Gastroesophageal sphincter (tissue), 4 donors: ENCODE measurements around the gene TBC1D14. TPM values are rescaled to one million over a fixed set of nuclear protein-coding genes. Genes with fewer than 3 reads are reported as not detected.

Experiments used
- ATAC-seq: fragments of 150-250 bp; one replicate; pipeline ENCODE4 v1.9.1; 2016; ENCODE audit warnings: mild to moderate bottlenecking, moderate library complexity
- H3K27ac ChIP-seq, 4 donors: fragments of 200-600 bp; sonication (generic) in 3 of 4; 1 replicate in 3 of 4; 2 replicates in 1 of 4; pipeline ENCODE4 v1.5.1; 2016 to 2019
- H3K27me3 ChIP-seq: fragments of 200-600 bp; sonication (generic); one replicate; pipeline ENCODE4 v1.5.1; 2019
- H3K36me3 ChIP-seq, 2 donors: fragments of 200-600 bp; sonication (generic); one replicate each; pipeline ENCODE4 v1.5.1; 2019; ENCODE audit warnings: control low read depth in 1 of 2
- H3K4me1 ChIP-seq, 3 donors: fragments of 200-600 bp; sonication (generic); 1 replicate in 2 of 3; 2 replicates in 1 of 3; pipeline ENCODE4 v1.5.1; 2016 to 2019; ENCODE audit warnings: control low read depth in 2 of 3
- H3K4me3 ChIP-seq, 2 donors: fragments of 200-600 bp; sonication (generic); one replicate each; pipeline ENCODE4 v1.5.1; 2019; ENCODE audit warnings: mild to moderate bottlenecking in 1 of 2, moderate library complexity in 1 of 2
- H3K9me3 ChIP-seq, 3 donors: fragments of 200-600 bp; sonication (generic); one replicate each; pipeline ENCODE4 v1.5.1; 2017 to 2019; ENCODE audit warnings: control low read depth in 2 of 3
- EP300 ChIP-seq: sonication (generic); formaldehyde crosslinking; IDR thresholded peaks from one replicate; pipeline ENCODE4 v1.6.1; 2017; ENCODE audit warnings: antibody characterized with exemption, mild to moderate bottlenecking
- POLR2A ChIP-seq, 2 donors: fragments of 450-650 bp; IDR thresholded peaks; one replicate each; pipeline ENCODE4 v1.6.1; 2017; ENCODE audit warnings: antibody characterized with exemption in 2 of 2, mild to moderate bottlenecking in 2 of 2, moderate library complexity in 1 of 2
- POLR2AphosphoS5 ChIP-seq: sonication (generic); formaldehyde crosslinking; IDR thresholded peaks from one replicate; pipeline ENCODE4 v1.6.1; 2017; ENCODE audit warnings: antibody characterized with exemption
- WGBS, 2 donors: methylation state at CpG; one replicate each; pipeline ENCODE4 v1.1.5; 2018; ENCODE audit warnings: low coverage in 1 of 2; 5-methylcytosine and 5-hydroxymethylcytosine counted together
- total RNA-seq, 4 donors: library from RNA; depleted of rRNA; stranded (reverse); fragments of >200 nt; gene quantifications; one replicate each; pipeline ENCODE4 v1.1.0, GENCODE V29; 2016
- TF ChIP-seq, protein P1 (sequence below), 4 experiments: fragments of 200-600 bp in 2 of 4; fragments of 450-650 bp in 2 of 4; sonication (generic) in 1 of 4; IDR thresholded peaks; one replicate each; pipeline ENCODE4 v1.5.1; 2017 to 2019; ENCODE audit warnings: antibody characterized with exemption in 4 of 4, mild to moderate bottlenecking in 2 of 4, moderate library complexity in 2 of 4

Gene TBC1D14
- total RNA-seq, 4 donors from 2014 or later: 42.5 to 54.2 (median 45.0) TPM

DNA sequence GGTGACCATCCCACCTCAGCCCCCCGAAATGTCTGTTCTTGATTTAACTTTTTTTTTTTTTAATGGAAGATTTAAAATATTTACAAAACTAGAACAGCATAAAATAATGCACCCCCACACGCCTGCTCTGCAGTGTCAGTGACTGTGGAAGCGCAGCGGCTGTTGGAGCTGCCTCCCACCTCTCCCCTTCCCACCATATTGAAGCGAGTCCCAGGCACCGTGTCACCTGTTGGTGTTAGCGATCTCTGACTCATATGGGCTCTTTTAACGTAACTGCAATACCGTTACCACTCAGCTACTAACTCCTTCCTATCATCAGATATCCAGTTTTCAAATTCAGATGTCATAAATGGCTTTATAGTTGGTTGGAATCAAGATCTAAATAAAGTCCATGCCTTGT is 116.5 kb downstream of the TBC1D14 start:
- Histone ChIP-seq H3K27ac (no peak overlapping the region), H3K4me3 (no peak overlapping the region), H3K4me1 (no peaks in the 10 kb centered on the region), H3K36me3 (peaks cover 0 to 100% of the 10 kb centered on the region in 2 donors), H3K9me3 (no peaks in the 10 kb centered on the region), H3K27me3 (no peaks in the 10 kb centered on the region)
- 89 to 94% methylated on average over 8 to 9 of the region's 9 CpGs for WGBS, 2 donors
- TF ChIP-seq POLR2AphosphoS5 (no peak), EP300 (no peak), POLR2A (IDR thresholded peaks at IDR 0.05) (no peak)
- TF ChIP-seq, protein P1, sequence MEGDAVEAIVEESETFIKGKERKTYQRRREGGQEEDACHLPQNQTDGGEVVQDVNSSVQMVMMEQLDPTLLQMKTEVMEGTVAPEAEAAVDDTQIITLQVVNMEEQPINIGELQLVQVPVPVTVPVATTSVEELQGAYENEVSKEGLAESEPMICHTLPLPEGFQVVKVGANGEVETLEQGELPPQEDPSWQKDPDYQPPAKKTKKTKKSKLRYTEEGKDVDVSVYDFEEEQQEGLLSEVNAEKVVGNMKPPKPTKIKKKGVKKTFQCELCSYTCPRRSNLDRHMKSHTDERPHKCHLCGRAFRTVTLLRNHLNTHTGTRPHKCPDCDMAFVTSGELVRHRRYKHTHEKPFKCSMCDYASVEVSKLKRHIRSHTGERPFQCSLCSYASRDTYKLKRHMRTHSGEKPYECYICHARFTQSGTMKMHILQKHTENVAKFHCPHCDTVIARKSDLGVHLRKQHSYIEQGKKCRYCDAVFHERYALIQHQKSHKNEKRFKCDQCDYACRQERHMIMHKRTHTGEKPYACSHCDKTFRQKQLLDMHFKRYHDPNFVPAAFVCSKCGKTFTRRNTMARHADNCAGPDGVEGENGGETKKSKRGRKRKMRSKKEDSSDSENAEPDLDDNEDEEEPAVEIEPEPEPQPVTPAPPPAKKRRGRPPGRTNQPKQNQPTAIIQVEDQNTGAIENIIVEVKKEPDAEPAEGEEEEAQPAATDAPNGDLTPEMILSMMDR (IDR thresholded peaks at IDR 0.05): no peak
- no peak for ATAC-seq

DNA sequence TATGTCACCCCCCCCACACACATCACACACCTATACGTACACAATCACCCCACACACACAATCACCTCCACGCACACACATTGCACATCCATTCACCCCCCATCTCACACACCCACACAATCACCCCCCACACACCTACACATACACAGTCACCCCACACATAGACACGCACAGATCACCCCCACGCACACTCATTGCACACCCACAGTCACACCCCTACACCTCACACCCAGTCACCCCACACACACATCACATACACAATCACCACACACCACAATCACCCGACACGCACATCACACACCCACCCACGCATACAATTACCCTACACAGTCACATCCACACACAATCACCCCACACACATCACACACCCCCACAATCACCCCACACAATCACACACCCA is 117.7 kb downstream of the TBC1D14 start:
- TF ChIP-seq POLR2A (IDR thresholded peaks at IDR 0.05): no peak
- TF ChIP-seq, protein P1 (IDR thresholded peaks at IDR 0.05): no peak
- TF ChIP-seq POLR2AphosphoS5: no peak
- no peak for TF ChIP-seq EP300
- 86 to 96% methylated on average over 7 of the region's 7 CpGs for WGBS, 2 donors
- H3K27me3 ChIP-seq: no peaks in the 10 kb centered on the region
- no peak overlapping the region for H3K27ac ChIP-seq
- no peak for ATAC-seq
- no peaks in the 10 kb centered on the region for H3K4me1 ChIP-seq
- no peaks in the 10 kb centered on the region for H3K9me3 ChIP-seq
- peaks cover 0 to 100% of the 10 kb centered on the region in 2 donors for H3K36me3 ChIP-seq
- H3K4me3 ChIP-seq: no peak overlapping the region

DNA sequence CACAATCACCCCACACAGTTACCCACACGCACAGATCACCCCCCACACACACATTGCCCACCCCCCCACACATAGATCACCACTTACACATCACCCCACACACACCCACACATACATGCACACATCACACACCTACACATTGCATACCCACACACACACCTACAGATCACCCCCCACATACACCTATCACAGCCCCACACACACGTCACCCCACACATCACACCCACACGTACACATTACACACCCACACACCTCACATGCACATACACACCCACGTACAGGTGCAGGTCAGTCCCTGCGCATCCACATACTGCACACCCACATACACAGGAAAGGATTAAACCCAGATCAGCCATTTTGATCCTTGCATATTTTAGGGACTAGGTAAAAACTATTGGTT is 118.3 kb downstream of the TBC1D14 start:
- H3K27me3 ChIP-seq: no peaks in the 10 kb centered on the region
- peaks cover 0 to 100% of the 10 kb centered on the region in 2 donors for H3K36me3 ChIP-seq
- no peaks in the 10 kb centered on the region for H3K4me1 ChIP-seq
- WGBS, 2 donors: 69 to 73% methylated on average over 2 to 5 of the region's 5 CpGs
- no peak overlapping the region for H3K4me3 ChIP-seq
- no peaks in the 10 kb centered on the region for H3K9me3 ChIP-seq
- TF ChIP-seq POLR2AphosphoS5: no peak
- ATAC-seq: no peak
- H3K27ac ChIP-seq: no peak overlapping the region

DNA sequence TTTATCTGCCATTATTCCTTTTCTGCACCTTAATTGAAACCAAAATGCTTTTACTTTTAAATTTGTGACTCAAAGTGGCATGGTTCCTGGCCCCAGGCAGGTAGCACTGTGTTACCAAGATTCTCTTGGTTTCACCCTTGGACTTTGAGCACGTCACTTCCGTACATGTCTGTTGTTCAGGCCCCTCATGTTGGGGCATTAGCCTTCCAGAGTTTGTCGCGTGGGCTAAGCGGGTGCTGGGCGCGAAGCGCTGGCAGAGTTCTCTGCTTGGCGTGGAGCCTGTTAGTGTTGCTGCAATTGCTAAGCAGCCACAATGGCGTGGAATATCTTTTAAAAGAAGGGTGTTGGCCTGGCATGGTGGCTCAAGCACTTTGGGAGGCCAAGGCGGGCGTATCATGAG is 119.6 kb downstream of the TBC1D14 start:
- Histone ChIP-seq H3K27ac (no peak overlapping the region), H3K27me3 (no peaks in the 10 kb centered on the region), H3K9me3 (no peaks in the 10 kb centered on the region), H3K4me1 (no peaks in the 10 kb centered on the region), H3K4me3 (no peak overlapping the region), H3K36me3 (peaks cover 0 to 94% of the 10 kb centered on the region in 2 donors)
- no peak for TF ChIP-seq POLR2A (IDR thresholded peaks at IDR 0.05)
- TF ChIP-seq POLR2AphosphoS5: no peak
- TF ChIP-seq EP300: no peak
- TF ChIP-seq, protein P1 (IDR thresholded peaks at IDR 0.05): no peak
- no peak for ATAC-seq
- WGBS, 2 donors: 97 to 100% methylated on average over 4 to 11 of the region's 12 CpGs

DNA sequence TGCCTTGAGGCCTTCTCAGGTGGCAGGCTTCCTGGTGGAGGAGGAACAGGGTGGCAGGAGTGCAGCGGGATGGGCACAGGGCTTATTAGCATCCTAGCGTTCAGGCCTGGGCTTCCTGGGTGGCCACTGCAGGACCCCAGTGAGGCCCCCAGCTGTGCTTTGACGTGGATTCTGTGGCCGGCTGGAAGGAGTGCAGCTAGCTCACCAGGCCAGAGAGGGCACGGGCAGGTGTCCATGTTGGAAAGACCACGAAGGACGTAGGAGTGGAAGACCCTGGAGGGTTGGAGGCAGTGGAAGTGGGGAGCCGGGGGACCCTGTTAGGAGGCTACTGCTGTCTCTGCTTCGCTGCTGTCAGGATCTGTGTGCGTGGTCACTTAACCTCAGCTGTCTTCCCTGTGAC is 120.3 kb downstream of the TBC1D14 start:
- Histone ChIP-seq H3K27ac (no peak overlapping the region), H3K36me3 (peaks cover 0 to 87% of the 10 kb centered on the region in 2 donors), H3K4me1 (no peaks in the 10 kb centered on the region), H3K4me3 (no peak overlapping the region), H3K27me3 (no peaks in the 10 kb centered on the region), H3K9me3 (no peaks in the 10 kb centered on the region)
- ATAC-seq: no peak
- TF ChIP-seq, protein P1 (IDR thresholded peaks at IDR 0.05): no peak
- TF ChIP-seq POLR2AphosphoS5 (no peak), POLR2A (IDR thresholded peaks at IDR 0.05) (no peak), EP300 (no peak)
- WGBS, 2 donors: 85 to 86% methylated on average over 4 to 9 of the region's 10 CpGs
